ENCODE data around the gene FBXO34. TPM values are rescaled to one million over a fixed set of nuclear protein-coding genes. Genes with fewer than 3 reads are reported as not detected.
A peak's percentile ranks its signal among the peaks of the same experiment; 100 is the strongest.

FBXO34 gene
- total and polyA plus RNA-seq, 9 of the 15 experiments (the other 6 are each of a cell fraction or from before 2014, with no cell fraction given) = 6.3 to 24.9 (median 16.2) TPM

- FAIRE-seq = peak; percentile 98
- no TSS peak for BruUV-seq (replicated peaks)
- DNase-seq (ENCODE audit: extremely low read depth in 1 of 4, low spot score in 3 of 4) = peak; percentile 69 to 85 (median 75)
- peak overlapping the region; percentile 81 for H3K27ac ChIP-seq (ENCODE audit: extremely low read depth, low read depth, low read length)
- H3K36me3 ChIP-seq (ENCODE audit: control insufficient read depth, insufficient read depth, low read length) = peaks cover 25% of the 10 kb centered on the region; the same call in 2 of the 3 replicates
- peak overlapping the region; percentile 79 for H3K4me2 ChIP-seq (ENCODE audit: insufficient read depth, low read length)
- no peak overlapping the region; the same call in 1 of the 2 replicates for H2AFZ ChIP-seq (ENCODE audit: low read depth, low read length)
- peak overlapping the region; percentile 51 to 74; a peak in 2 of 4 replicates for H3K9ac ChIP-seq (ENCODE audit: insufficient read depth in 1 of 2, low read depth in 2 of 2, low read length in 2 of 2)
- intact Hi-C loops (cut with micrococcal nuclease) (no loop called here), in situ Hi-C loops (cut with MboI) (no loop called here)
- ChIA-PET POLR2A (interaction anchor here (0.6 to 1.9 kb wide), 6 partner anchors 9 to 60 kb away, joined by 3 to 9 read pairs (median 4); no protein-coding TSS in a partner anchor), CTCF (ENCODE audit: low intra/inter-chr PET ratio) (no interaction called here)
- H4K20me1 ChIP-seq (replicated peaks; ENCODE audit: control insufficient read depth, insufficient read depth, low read length) = no peaks in the 10 kb centered on the region
- no peaks in the 10 kb centered on the region for H3K9me1 ChIP-seq (ENCODE audit: control insufficient read depth, insufficient read depth, low read length)
- no peaks in the 10 kb centered on the region for H3K27me3 ChIP-seq (ENCODE audit: control insufficient read depth in 2 of 2, insufficient read depth in 2 of 2, low read length in 2 of 2)
- ATAC-seq = peak; percentile 91
- 3% methylated on average over 5 of the region's 5 CpGs for WGBS (ENCODE audit: insufficient coverage, low coverage, missing lambda C conversion rate)
- H3K4me1 ChIP-seq (replicated peaks in 1 of 2; ENCODE audit: control insufficient read depth in 2 of 2, insufficient read depth in 2 of 2, low read length in 2 of 2) = peaks cover 24 to 64% of the 10 kb centered on the region in 2 experiments
- no peaks in the 10 kb centered on the region for H3K79me2 ChIP-seq (ENCODE audit: control insufficient read depth, insufficient read depth, low read length)
- no peak overlapping the region for H3K4me3 ChIP-seq
- H3K9me3 ChIP-seq (replicated peaks; ENCODE audit: control insufficient read depth, insufficient read depth, low read depth, low read length) = no peaks in the 10 kb centered on the region
- peak; percentile 93 for TF ChIP-seq CXXC5 (CRISPR knock-in tag; IDR thresholded peaks at IDR 0.05)
- TF ChIP-seq FIP1L1 (IDR thresholded peaks at IDR 0.05; ENCODE audit: low read depth, low read length, poor library complexity, severe bottlenecking) = no peak
- TF ChIP-seq XRCC5 (IDR thresholded peaks at IDR 0.05; ENCODE audit: low read depth, low read length) = no peak
- TF ChIP-seq ZNF589 (CRISPR knock-in tag; IDR thresholded peaks at IDR 0.05; ENCODE audit: low read depth) = no peak
- peak; percentile 14 to 66; a peak in 2 of 4 replicates for TF ChIP-seq KDM1A (IDR thresholded peaks at IDR 0.05)
- TF ChIP-seq LCOR (CRISPR knock-in tag; IDR thresholded peaks at IDR 0.05) = no peak
- no peak for TF ChIP-seq TCF7L2 (IDR thresholded peaks at IDR 0.05; ENCODE audit: low read depth, low read length)
- TF ChIP-seq CEBPG (CRISPR knock-in tag; IDR thresholded peaks at IDR 0.05) = no peak
- TF ChIP-seq CEBPG (tag; conservative IDR thresholded peaks at IDR 0.05 in 1 of 2, IDR thresholded peaks at IDR 0.05 in 1 of 2) = no peak
- no peak for TF ChIP-seq HMG20A (CRISPR knock-in tag; conservative IDR thresholded peaks at IDR 0.05)
- no peak for TF ChIP-seq ZNF134 (CRISPR knock-in tag; conservative IDR thresholded peaks at IDR 0.05)
- TF ChIP-seq RBM25 (IDR thresholded peaks at IDR 0.05; ENCODE audit: low read depth, low read length, severe bottlenecking) = no peak
- peak; percentile 62 for TF ChIP-seq CTBP1 (IDR thresholded peaks at IDR 0.05; ENCODE audit: borderline replicate concordance)
- TF ChIP-seq CCNT2 (IDR thresholded peaks at IDR 0.05; ENCODE audit: borderline replicate concordance, extremely low read depth, insufficient read length, low read depth, low read length) = peak; percentile 89
- no peak for TF ChIP-seq PCBP1 (IDR thresholded peaks at IDR 0.05; ENCODE audit: low read depth, low read length, poor library complexity, severe bottlenecking)
- TF ChIP-seq MLX (CRISPR knock-in tag; conservative IDR thresholded peaks at IDR 0.05) = no peak
- TF ChIP-seq CBX5 (IDR thresholded peaks at IDR 0.05; ENCODE audit: borderline replicate concordance, low read depth) = no peak
- TF ChIP-seq SP2 (IDR thresholded peaks at IDR 0.05; ENCODE audit: extremely low read depth, low read depth, low read length, poor library complexity, severe bottlenecking) = no peak
- no peak for TF ChIP-seq PHB (CRISPR knock-in tag; IDR thresholded peaks at IDR 0.05)
- peak; percentile 75; the same call in 1 of the 2 replicates for TF ChIP-seq DMBX1 (CRISPR knock-in tag; IDR thresholded peaks at IDR 0.05; ENCODE audit: borderline replicate concordance)
- TF ChIP-seq CSDE1 (IDR thresholded peaks at IDR 0.05) = no peak
- peak; percentile 74; the same call in 1 of the 2 replicates for TF ChIP-seq SMAD3 (CRISPR knock-in tag; conservative IDR thresholded peaks at IDR 0.05)
- no peak for TF ChIP-seq SRF (CRISPR knock-in tag; IDR thresholded peaks at IDR 0.05)
- TF ChIP-seq NELFE (IDR thresholded peaks at IDR 0.05; ENCODE audit: insufficient read depth, insufficient read length) = no peak
Measured at GRCh38 chr14:55383541-55384140, 112.4 kb downstream of the FBXO34 start.
